Measurements from ENCODE around the gene COA4.

DNA sequence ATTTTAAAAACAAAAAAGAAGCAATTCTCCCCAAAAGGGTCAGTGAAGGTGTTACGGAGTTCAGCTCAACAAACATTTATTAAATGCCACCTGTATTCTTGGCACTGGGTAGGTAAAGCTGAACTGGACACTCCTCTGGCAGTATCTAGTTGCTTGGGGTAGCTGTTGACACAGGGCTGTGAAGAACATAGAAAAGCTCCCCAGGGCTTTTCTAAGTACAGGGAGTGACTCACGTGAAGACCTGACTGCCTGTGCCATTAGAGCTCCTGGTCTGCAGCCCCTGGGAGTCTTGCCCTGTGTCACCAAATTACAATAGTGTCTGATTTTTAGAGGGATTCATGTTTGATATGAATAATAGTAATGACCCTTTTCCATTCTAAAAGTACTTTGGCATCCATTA is 43.6 kb downstream of the COA4 start:
- TF ChIP-seq, protein P1, sequence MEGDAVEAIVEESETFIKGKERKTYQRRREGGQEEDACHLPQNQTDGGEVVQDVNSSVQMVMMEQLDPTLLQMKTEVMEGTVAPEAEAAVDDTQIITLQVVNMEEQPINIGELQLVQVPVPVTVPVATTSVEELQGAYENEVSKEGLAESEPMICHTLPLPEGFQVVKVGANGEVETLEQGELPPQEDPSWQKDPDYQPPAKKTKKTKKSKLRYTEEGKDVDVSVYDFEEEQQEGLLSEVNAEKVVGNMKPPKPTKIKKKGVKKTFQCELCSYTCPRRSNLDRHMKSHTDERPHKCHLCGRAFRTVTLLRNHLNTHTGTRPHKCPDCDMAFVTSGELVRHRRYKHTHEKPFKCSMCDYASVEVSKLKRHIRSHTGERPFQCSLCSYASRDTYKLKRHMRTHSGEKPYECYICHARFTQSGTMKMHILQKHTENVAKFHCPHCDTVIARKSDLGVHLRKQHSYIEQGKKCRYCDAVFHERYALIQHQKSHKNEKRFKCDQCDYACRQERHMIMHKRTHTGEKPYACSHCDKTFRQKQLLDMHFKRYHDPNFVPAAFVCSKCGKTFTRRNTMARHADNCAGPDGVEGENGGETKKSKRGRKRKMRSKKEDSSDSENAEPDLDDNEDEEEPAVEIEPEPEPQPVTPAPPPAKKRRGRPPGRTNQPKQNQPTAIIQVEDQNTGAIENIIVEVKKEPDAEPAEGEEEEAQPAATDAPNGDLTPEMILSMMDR (IDR thresholded peaks at IDR 0.05): no peak
- no peak for TF ChIP-seq POLR2A (IDR thresholded peaks at IDR 0.05)

Data from upper lobe of left lung (tissue), 4 donors.